Stimulated activated CD4-positive, alpha-beta T cell treated with anti-CD3 and anti-CD28 coated beads, Interleukin-12 subunit alpha, Interleukin-12 subunit beta, amount 100 ng/mL, for 24 hours (primary cell): ENCODE results near the gene FPGS.

Experiments
- DNase-seq, 2 experiments: peaks; one replicate each; pipeline ENCODE4 v3.0.0-alpha.2; 2020; ENCODE audit warnings: low read depth in 2 of 2

Gene FPGS

DNA sequence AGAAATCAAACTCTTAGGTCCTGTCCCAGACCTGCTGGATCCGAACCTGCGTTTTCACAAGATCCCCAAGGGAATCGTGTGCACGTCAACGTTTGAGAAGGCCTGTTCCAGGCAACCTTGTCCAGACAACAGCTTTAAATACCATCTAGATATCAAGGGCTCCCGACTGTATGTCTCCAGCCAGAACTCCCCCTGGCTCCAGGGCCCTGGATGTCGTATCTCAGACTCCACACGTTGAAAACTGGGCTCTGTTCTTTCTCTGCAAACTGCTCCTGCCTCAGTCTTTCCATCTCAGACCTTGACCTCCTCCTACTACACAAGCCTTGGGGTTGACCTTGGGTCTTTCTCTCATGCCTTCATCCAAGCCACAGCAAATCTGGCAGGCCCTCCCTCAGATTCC is 57.6 kb downstream of the FPGS start:
- no peak for DNase-seq

DNA sequence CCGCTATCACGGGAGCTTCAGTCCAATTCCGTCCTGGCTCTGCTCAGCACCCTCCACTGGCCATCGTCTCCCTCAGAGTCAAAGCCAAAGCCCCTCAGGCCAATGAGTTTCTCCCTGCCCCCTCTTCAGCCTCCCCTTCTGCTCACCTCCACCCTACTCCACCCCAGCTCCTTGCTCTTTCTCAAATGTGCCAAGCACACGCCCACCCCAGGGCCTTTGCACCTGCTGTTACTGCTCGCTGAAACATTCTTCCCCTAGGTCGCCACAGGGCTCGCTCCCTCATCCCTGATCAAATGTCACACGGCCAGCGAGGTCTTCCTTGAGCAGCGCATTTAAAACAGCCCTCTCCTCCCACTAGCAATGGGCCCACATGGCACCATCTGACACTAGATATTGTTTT is 58.1 kb downstream of the FPGS start:
- no peak for DNase-seq

DNA sequence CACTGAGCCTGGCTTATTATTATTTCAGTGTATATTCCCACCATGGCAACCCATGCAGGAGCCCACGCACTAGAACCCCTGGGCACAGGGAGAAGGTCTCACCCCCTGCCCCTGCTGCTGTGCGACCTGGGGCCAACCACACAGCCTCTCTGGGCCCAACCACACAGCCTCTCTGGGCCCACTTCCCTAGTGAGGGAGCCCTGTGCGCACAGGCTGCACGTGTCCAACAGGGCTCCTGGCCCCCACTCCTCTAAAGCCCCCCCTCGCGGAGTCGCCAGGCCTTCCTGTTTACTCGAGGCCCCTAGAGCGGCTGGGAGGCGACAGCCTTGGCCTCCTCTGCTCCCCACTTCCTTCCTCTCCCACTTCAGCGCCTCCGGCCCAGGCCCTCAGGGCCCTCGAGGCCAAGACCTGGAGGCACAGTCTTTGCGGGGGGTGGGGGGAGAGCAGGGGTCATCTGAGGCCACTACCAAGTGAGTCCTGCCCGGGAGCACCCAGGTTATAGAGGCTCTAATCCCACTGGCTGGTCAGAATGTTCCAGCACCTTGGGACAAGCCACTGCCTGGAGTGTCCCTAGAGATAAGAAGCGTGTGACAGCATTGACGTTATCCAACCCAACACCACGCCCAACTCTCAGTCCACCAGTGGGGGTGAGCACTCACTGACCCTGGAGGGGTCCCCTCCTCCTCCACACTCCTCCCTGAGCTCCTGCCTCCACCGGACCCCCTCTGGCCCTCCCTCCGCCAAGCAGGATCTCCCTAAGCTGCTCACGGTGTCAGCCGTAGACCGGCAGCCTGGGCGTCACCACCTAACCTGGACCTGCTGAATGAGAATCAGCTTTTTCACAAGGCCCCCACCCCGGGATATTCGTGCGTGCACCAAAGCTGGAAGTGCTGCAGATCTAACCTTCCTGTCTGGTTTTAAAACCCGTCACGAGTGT is 59.7 kb downstream of the FPGS start:
- DNase-seq, result no peak

- DNase-seq, result no peak
These were observed 60.5 kb downstream of the FPGS start for GRCh38 chr9:127863191-127863621.
